CD14-positive monocyte (primary cell): Measurements from ENCODE around the gene EPHA4. TPM values are rescaled to one million over a fixed set of nuclear protein-coding genes. Genes with fewer than 3 reads are reported as not detected.

Experiments
- DNase-seq, 3 donors: peaks; one replicate each; pipeline ENCODE4 v3.0.0-alpha.2; 2011 to 2022
- H2AFZ ChIP-seq: 2 replicates; pipeline ENCODE4 v1.6.0; 2012; ENCODE audit warnings: mild to moderate bottlenecking, low read depth, low read length, inconsistent platforms; ENCODE audit not compliant: insufficient read depth, poor library complexity, severe bottlenecking
- H3K27ac ChIP-seq, 2 donors: 1 replicate in 1 of 2; 2 replicates in 1 of 2; pipeline ENCODE4 v1.5.1; 2012 to 2013; ENCODE audit warnings: low read length in 2 of 2, control low read depth in 1 of 2, inconsistent platforms in 1 of 2, low read depth in 1 of 2, mild to moderate bottlenecking in 1 of 2
- H3K27me3 ChIP-seq, 2 donors: one replicate each; pipeline versions ENCODE4 v1.6.0 to v1.6.1; 2011 to 2013; ENCODE audit warnings: low read length in 2 of 2; ENCODE audit not compliant: control insufficient read depth in 2 of 2, insufficient read depth in 2 of 2
- H3K36me3 ChIP-seq, 2 donors: replicated peaks in 1 of 2; 1 replicate in 1 of 2; 2 replicates in 1 of 2; pipeline versions ENCODE4 v1.5.1 to v1.6.1; 2012 to 2013; ENCODE audit warnings: low read length in 2 of 2, control low read depth in 1 of 2, inconsistent platforms in 1 of 2, mild to moderate bottlenecking in 1 of 2; ENCODE audit not compliant: insufficient read depth in 2 of 2, control insufficient read depth in 1 of 2
- H3K4me1 ChIP-seq, 2 donors: 1 replicate in 1 of 2; 2 replicates in 1 of 2; pipeline versions ENCODE4 v1.5.1 to v1.6.1; 2012 to 2013; ENCODE audit warnings: low read length in 2 of 2, control low read depth in 1 of 2, inconsistent platforms in 1 of 2, mild to moderate bottlenecking in 1 of 2, moderate library complexity in 1 of 2; ENCODE audit not compliant: insufficient read depth in 2 of 2, control insufficient read depth in 1 of 2
- H3K4me2 ChIP-seq: replicated peaks from 2 replicates; pipeline ENCODE3; 2012; ENCODE audit warnings: low read length, moderate library complexity, mild to moderate bottlenecking; ENCODE audit not compliant: poor library complexity, severe bottlenecking; ENCODE audit errors: extremely low read depth
- H3K4me3 ChIP-seq, 3 experiments: fragments of 200-600 bp in 1 of 3; sonication (generic) in 1 of 3; replicated peaks in 1 of 3; 1 replicate in 2 of 3; 2 replicates in 1 of 3; pipeline ENCODE4 v1.5.1; 2011 to 2013; ENCODE audit warnings: low read length in 3 of 3, mild to moderate bottlenecking in 3 of 3, control low read depth in 2 of 3, low read depth in 2 of 3, inconsistent platforms in 1 of 3, moderate library complexity in 1 of 3
- H3K79me2 ChIP-seq: 2 replicates; pipeline ENCODE4 v1.6.0; 2012; ENCODE audit warnings: mild to moderate bottlenecking, control low read depth, inconsistent platforms, low read length, moderate library complexity; ENCODE audit not compliant: insufficient read depth
- H3K9ac ChIP-seq: 2 replicates; pipeline ENCODE4 v1.6.0; 2017; ENCODE audit warnings: low read length, mild to moderate bottlenecking; ENCODE audit not compliant: insufficient read depth, poor library complexity, severe bottlenecking
- H3K9me3 ChIP-seq, 2 donors: replicated peaks in 1 of 2; 1 replicate in 1 of 2; 2 replicates in 1 of 2; pipeline versions ENCODE4 v1.5.1 to v1.6.1; 2012 to 2013; ENCODE audit warnings: low read length in 2 of 2, control low read depth in 1 of 2; ENCODE audit not compliant: control insufficient read depth in 1 of 2, insufficient read depth in 1 of 2
- H4K20me1 ChIP-seq: 2 replicates; pipeline ENCODE4 v1.6.0; 2012; ENCODE audit warnings: mild to moderate bottlenecking, low read length, control low read depth, moderate library complexity; ENCODE audit not compliant: insufficient read depth
- H3K27ac Mint-ChIP-seq, 7 donors: one replicate each; pipeline ENCODE4 v1.8.0; 2020; ENCODE audit warnings: mild to moderate bottlenecking in 7 of 7, mixed read lengths in 7 of 7, moderate library complexity in 6 of 7, inconsistent platforms in 2 of 7
- H3K27me3 Mint-ChIP-seq, 3 donors: one replicate each; pipeline ENCODE4 v1.8.0; 2021 to 2022; ENCODE audit warnings: low read depth in 3 of 3, mild to moderate bottlenecking in 3 of 3, mixed read lengths in 3 of 3, moderate library complexity in 3 of 3, inconsistent platforms in 1 of 3
- H3K36me3 Mint-ChIP-seq, 2 donors: one replicate each; pipeline ENCODE4 v1.8.0; 2020; ENCODE audit warnings: mixed read lengths in 2 of 2, inconsistent platforms in 1 of 2, mild to moderate bottlenecking in 1 of 2
- H3K4me1 Mint-ChIP-seq: one replicate; pipeline ENCODE4 v1.8.0; 2020; ENCODE audit warnings: mild to moderate bottlenecking, mixed read lengths
- H3K4me3 Mint-ChIP-seq, 2 donors: one replicate each; pipeline ENCODE4 v1.8.0; 2020; ENCODE audit warnings: mild to moderate bottlenecking in 2 of 2, mixed read lengths in 2 of 2, moderate library complexity in 1 of 2
- H3K9me3 Mint-ChIP-seq, 7 donors: one replicate each; pipeline ENCODE4 v1.8.0; 2020 to 2022; ENCODE audit warnings: mixed read lengths in 7 of 7, mild to moderate bottlenecking in 6 of 7, moderate library complexity in 6 of 7, inconsistent platforms in 2 of 7
- CTCF ChIP-seq: fragments of 200-600 bp; IDR thresholded peaks from one replicate; pipeline ENCODE4 v1.8.0; 2022; ENCODE audit warnings: antibody characterized with exemption, mild to moderate bottlenecking
- WGBS: methylation state at CpG from one replicate; pipeline ENCODE4 v1.1.5; 2013; ENCODE audit warnings: missing lambda C conversion rate; ENCODE audit not compliant: insufficient coverage; 5-methylcytosine and 5-hydroxymethylcytosine counted together
- intact Hi-C, 2 donors: fragments of 100-400 bp; cut with micrococcal nuclease; formaldehyde crosslinking; loops; one replicate each; pipeline versions ENCODE4 v1.15.0 to v1.15.1; 2023
- polyA plus RNA-seq, 3 donors: library from polyadenylated mRNA; depleted of rRNA in 1 of 3; unstranded in 2 of 3; stranded (reverse) in 1 of 3; fragments of 300-500 nt in 2 of 3; fragments of >200 nt in 1 of 3; fragmentation: Illumina TruSeq in 2 of 3; gene quantifications; 1 replicate in 2 of 3; 2 replicates in 1 of 3; pipeline ENCODE4 v1.2.3, GENCODE V29; 2012 to 2021

EPHA4 gene
- polyA plus RNA-seq, 3 donors: 0.15 to 0.31 TPM; not detected in 1

- H3K9me3 Mint-ChIP-seq: peaks cover 0 to 8% (median 4%) of the 10 kb centered on the region in 7 donors
- no peak overlapping the region for H3K4me3 ChIP-seq
- intact Hi-C loops: no loop called here
- H3K4me1 Mint-ChIP-seq: no peaks in the 10 kb centered on the region
- H3K9me3 ChIP-seq: peaks cover 0 to 3% of the 10 kb centered on the region in 2 donors
- H3K79me2 ChIP-seq: no peaks in the 10 kb centered on the region
- WGBS: no CpG with 5 or more reads among the region's 6 CpGs
- H3K27me3 Mint-ChIP-seq: peaks cover 0 to 5% (median 4%) of the 10 kb centered on the region in 3 donors
- no peaks in the 10 kb centered on the region for H3K4me1 ChIP-seq
- no peak overlapping the region for H3K27ac ChIP-seq
- H3K36me3 ChIP-seq: no peaks in the 10 kb centered on the region
- no peaks in the 10 kb centered on the region for H4K20me1 ChIP-seq
- H3K27ac Mint-ChIP-seq: no peak overlapping the region
- H3K9ac ChIP-seq: no peak overlapping the region
- H3K4me2 ChIP-seq: no peak overlapping the region
- DNase-seq: no peak
- H2AFZ ChIP-seq: no peak overlapping the region
- no peak for TF ChIP-seq CTCF
- no peaks in the 10 kb centered on the region for H3K36me3 Mint-ChIP-seq
- H3K4me3 Mint-ChIP-seq: no peak overlapping the region
- H3K27me3 ChIP-seq: no peaks in the 10 kb centered on the region
These were observed 201.3 kb downstream of the EPHA4 start for GRCh38 chr2:221370857-221371211.

GRCh38 chr2:221370076-221370856 lies 201.8 kb downstream of the EPHA4 start:
- Mint-ChIP-seq H3K4me3 (no peak overlapping the region), H3K36me3 (no peaks in the 10 kb centered on the region), H3K4me1 (no peaks in the 10 kb centered on the region), H3K9me3 (peaks cover 0 to 8% (median 4%) of the 10 kb centered on the region in 7 donors), H3K27me3 (peaks cover 0 to 5% (median 4%) of the 10 kb centered on the region in 3 donors), H3K27ac (no peak overlapping the region)
- H3K9ac ChIP-seq: no peak overlapping the region
- TF ChIP-seq CTCF: no peak
- no peaks in the 10 kb centered on the region for H3K4me1 ChIP-seq
- no peak overlapping the region for H3K4me3 ChIP-seq
- H3K4me2 ChIP-seq: no peak overlapping the region
- no peaks in the 10 kb centered on the region for H4K20me1 ChIP-seq
- no peaks in the 10 kb centered on the region for H3K79me2 ChIP-seq
- H2AFZ ChIP-seq: no peak overlapping the region
- intact Hi-C loops: no loop called here
- no peak for DNase-seq
- peaks cover 0 to 3% of the 10 kb centered on the region in 2 donors for H3K9me3 ChIP-seq
- 100% methylated on average over 2 of the region's 9 CpGs for WGBS
- H3K36me3 ChIP-seq: no peaks in the 10 kb centered on the region
- no peak overlapping the region for H3K27ac ChIP-seq
- H3K27me3 ChIP-seq: no peaks in the 10 kb centered on the region
